Ramos (cell line): ENCODE measurements around the gene MSLN.
"Not testable (repeated sequence)": the region's sequence is repeated elsewhere in the genome, so short reads cannot be mapped to it uniquely, and the experiment has no call there.

Experiments
- in situ Hi-C: fragments of 300-500 bp; cut with MboI; formaldehyde crosslinking; loops from one replicate; pipeline ENCODE4 v1.14.3; 2022; ENCODE audit warnings: low sequenced_read_pairs; ENCODE audit not compliant: unreplicated experiment

The MSLN gene

DNA sequence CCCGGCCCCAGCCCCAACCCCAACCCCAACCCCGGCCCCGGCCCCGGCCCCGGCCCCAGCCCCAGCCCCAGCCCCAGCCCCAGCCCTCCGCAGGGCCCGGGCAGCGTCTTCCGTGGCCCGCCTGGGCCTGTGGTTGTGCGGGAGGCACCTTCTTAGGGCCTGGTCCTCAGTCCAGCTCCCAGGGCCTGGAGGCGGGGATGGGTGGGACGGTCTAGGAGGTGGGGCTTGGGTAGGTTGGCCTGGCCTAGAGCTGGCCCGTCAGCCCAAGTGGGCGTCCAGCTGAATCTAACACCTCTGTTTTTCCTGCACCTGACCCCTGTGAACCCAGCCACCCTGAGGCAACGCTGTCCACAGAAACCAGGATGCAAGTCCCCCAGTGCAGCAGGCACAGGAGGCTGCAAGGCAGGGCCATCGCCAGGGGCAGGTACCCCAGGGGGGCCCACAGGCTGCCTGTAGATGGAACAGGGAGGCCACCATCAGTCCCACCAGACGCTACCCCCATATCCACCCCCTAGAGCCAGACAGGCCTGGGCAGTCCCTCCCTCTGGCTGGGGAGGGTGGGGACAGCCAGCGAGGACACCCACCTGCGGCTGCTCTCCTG, 8.8 kb downstream of the MSLN start:
- in situ Hi-C loops: no loop called here

DNA sequence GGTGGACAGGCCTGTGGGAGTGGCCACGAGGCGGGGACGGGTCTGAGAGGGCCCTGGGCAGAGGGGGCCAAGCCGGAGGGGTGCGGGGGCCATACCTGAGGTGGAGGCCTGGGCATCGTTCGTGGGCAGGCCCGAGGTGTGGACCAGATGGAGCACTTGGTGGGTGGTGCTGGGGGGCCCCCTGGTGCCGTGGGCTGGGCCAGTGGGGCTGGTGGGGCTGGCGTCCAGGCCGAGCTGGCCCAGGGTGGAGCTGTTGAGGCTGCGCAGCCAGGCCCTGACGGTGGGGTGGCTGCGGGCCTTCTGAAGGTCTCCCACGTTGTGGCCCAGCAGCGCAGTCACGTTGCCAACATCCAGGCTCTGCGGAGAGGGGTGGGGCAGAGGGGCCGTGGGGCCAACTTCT, 9.4 kb downstream of the MSLN start:
- in situ Hi-C loops: no loop called here

DNA sequence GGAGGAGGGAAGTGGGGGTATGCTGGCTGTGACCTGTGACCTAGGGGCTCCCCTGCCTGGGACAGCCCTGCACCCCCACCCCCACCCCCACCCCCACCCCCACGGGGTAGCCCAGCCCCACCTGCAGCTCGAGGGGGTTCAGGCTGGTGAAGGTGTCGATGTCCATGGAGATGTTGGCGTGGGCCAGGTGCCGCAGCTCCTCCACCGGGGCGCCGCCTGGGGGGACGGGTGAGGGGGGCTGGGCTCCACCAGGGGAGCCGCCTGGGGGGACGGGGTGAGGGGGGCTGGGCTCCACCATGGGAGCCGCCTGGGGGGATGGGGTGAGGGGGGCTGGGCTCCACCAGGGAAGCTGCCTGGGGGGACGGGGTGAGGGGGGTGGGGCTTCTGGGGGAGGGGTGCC, 9.9 kb downstream of the MSLN start:
- in situ Hi-C loops: no loop called here

DNA sequence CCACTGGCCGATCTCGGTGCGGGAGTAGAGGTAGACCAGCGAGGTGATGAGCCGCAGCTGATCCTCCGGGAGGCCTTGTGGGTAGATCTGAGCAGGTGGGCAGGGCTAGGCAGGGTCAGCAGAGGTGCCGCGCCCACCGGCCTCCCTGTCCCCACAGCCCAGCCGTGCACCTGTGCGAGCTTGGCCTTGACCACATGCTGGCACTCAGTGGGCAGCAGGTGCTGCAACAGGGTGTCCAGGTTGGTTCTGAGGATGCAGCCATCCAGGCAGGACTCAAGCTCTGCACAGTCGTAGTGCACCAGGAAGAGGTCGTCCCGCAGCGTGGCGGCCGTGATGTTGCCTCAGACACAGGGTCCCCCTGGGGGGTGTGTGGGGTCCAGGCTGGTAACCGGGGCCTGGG, 12.4 kb downstream of the MSLN start:
- in situ Hi-C loops: no loop called here

DNA sequence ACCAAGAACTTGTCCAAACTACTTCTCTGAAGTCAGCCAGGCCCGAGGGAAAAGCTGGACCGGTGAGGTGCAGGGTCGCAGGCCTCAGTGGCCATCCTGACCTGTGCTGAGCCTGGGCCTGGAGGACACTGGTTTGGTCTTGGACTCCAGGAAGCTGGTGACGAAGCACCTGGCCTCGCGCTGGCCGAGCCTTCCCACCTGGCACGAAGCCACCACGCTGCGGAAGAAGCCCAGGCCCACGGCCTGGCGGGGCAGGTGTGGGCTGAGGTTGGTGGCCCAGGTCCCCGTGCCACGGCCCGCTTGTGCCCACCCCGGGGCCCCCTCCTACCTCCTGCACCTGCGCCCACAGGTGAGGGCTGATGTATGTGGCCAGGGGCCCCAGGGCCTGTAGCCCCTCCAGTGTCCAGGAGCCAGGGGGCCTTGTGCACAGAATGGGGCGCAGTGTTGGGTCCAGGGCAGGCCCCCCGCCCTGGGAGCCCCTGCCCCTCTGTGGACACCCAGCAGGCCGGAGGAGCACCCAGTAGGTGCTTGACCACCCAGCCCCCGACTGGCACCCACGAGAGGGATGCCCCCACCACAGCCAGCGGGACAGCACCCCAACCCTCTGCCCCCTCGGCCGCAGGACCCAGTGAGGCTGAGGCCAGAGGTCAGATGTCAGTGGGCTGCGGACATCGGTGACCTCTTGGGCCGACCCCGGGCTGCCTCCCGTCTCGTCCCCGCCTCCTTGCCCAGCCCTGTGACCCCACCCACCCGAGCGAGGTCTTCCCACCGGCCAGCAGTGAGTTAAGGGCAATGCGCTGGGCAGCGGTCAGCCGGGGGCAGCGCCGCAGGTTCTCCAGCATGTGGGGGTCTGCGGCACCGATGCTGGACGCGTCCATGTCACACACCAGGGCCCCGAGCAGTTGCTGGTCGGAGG, 13.8 kb downstream of the MSLN start:
- in situ Hi-C loops: no loop called here

DNA sequence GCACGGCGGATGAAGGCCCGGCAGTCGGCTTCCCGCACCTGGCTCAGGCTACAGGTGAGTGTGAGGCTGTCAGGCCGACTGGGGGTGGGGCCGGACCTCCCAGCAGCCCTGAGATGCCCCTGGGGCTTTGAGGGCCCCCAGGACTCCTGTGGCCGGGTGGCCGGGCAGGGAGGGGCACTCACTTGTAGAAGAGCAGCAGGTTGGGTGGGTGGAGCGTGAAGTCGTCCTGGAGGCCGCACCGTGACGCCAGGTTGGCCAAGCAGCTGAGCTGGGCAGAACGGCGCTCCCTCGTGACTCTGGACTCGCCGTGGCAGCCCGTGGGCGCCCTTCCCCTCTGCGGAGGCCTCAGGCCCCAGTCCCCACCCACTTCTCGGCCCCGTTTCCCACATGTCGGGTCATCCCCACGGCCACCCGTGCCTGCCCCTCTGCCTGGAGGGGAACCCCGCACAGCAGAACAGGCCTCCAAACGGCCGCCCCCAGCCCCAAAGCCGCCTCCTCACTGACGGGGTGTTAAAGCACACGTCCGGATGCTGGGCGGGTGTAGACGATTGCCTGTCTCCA, 14.8 kb downstream of the MSLN start:
- in situ Hi-C loops: no loop called here

DNA sequence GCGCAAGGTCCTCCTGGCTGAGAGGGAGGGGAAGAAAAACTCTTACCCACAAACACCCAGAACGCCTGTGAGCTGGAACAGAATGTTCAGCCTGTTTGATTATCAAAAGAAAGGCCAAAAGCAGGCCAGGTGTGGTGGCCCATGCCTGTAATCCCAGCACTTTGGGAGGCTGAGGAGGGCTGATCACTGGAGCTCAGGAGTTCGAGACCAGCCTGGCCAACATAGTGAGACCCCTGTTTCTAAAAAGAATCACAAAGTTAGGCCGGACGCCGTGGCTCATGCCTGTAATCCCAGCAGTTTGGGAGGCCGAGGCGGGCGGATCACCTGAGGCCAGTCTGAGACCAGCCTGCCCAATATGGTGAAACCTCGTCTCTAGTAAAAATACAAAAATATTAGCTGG, 15.8 kb downstream of the MSLN start:
- in situ Hi-C loops: not testable (repeated sequence)

DNA sequence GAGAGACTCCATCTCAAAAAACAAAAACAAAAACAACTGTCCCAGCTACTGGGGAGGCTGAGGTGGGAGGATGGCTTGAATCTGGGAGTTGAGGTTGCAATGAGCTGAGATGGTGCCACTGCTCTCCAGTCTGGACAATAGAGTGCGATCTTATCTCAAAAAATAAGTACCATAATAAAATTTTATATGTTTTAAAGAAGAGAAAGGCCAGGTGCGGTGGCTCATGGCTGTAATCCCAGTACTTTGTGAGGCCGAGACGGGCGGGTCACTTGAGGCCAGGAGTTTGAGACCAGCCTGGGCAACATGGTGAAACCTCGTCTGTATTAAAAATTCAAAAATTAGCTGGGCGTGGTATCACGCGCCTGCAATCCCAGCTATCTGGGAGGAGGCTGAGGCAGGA, 16.3 kb downstream of the MSLN start:
- in situ Hi-C loops: no loop called here

DNA sequence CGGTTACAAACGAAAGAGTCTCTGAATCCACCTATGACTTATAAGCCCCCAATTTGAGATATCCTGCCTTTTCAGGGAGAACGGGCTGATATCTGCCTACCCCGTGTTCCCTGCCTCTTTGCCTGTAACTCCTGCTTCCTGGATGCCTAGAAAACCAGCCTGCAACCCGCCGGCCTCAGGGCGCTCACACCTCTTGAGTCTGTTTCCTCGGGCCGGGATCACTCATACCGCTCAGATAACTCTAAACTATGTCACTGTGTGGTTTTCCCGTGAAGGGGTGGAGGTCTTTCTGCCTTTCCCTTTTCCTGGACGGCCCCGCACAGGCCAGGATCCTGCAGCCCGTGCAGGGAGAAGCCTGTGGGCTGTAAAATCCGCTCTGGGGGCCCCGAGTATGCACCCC, 17.3 kb downstream of the MSLN start:
- in situ Hi-C loops: no loop called here

DNA sequence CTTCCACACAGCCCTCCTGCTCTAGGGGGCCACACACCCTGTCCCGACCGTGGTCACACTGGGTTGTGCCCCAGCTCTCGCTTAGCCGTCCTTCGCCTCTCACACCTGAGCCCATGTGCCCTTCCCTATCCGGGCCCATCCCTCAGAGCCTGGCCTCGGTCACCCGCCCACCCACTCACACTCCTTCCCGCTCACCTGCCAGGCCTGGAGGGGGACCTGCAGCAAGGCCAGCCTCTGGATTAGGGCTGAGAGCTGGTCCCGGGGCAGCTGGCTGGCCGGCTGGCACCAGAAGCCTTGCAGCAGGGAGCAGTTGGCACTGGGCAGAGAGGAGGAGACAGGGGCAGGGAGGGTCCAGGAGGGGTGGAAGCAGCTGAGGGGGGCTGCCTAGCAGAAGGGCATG, 17.9 kb downstream of the MSLN start:
- in situ Hi-C loops: no loop called here

DNA sequence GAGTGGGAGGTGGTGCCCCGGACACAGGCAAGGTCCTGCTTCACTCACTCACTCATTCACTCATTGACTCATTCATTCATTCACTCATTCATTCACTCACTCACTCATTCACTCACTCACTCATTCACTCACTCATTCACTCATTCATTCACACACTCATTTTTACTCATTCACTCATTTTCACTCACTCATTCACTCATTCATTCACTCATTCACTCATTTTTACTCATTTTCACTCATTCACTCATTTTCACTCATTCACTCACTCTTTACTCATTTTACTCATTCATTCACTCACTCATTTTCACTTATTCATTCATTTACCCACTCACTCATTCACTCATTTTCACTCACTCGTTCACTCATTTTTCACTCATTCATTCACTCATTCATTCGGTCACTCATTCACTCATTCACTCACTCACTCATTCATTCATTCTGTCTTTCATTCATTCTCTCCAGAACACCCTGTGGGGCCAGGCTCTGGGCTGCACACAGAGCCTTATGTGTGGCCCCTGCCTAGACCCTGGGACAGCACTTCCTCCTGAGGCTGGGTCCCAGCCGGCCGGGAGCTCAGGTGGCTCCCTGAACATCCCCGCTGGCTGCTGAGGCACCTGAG, 18.5 kb downstream of the MSLN start:
- in situ Hi-C loops: no loop called here

DNA sequence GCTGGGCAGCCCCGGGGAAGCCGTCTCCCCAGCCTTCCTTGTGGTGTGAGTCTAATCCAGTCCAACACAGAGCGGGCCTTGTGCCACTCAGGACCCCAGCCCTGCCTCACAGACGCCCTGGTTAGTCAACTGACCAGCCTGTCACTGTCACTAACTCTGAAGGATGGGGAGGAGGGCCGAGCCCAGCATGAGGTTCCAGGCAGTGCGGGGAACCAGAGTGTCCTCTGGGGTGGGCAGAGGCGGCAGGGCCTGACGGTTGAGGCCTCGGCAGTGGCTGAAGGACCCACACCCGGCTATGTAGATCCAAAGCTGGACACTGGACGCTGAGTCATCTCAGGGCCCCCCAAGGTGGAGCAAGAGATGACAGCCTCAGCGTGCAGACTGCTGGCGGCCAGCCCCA, 19.0 kb downstream of the MSLN start:
- in situ Hi-C loops: no loop called here

DNA sequence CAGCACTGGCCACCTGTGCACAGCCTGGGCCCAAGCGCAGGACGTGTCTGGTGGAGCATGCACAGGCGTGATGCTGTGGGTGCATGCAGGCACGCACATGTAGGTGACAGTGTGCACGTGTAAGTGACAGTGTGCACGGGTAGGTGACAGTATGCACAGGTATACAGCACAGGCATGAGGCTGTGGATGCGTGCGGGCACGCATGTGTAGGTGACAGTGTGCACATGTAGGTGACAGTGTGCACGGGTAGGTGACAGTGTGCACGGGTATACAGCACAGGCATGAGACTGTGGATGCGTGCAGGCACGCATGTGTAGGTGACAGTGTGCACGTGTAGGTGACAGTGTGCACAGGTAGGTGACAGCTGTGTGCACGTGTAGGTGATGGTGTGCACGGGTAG, 19.8 kb downstream of the MSLN start:
- in situ Hi-C loops: no loop called here

DNA sequence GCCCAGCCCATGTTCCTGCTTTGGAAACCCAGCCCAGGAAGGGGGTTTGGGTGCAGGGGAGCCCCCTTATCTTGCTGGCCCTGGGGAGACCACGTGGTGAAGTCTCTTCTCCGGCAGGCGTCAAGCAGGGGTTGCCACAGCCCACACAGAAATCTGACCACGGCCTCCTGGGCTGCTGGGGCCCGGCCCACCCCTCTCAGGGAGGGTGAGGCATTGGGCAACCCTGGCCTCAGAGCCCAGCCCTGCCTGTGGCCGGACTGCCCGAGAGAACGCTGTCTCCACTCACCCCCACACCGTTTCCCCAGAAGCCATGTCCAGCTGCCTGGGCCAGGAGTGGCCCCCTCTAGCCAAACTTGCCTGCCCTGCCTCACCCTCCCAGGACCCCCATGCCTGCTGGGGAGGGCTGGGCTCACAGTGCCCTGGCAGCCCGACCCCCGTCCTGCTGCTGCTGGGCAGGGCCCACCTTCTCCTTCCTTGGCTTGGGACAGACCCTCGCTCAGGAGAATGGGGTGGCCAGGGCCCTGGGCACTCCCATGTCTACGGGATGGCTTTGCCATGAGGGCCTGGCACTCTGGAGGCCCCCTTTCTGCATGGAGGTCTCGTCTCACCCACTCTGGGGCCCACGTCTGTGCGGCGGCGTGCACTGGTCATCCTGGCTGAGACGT, 20.9 kb downstream of the MSLN start:
- in situ Hi-C loops: no loop called here

DNA sequence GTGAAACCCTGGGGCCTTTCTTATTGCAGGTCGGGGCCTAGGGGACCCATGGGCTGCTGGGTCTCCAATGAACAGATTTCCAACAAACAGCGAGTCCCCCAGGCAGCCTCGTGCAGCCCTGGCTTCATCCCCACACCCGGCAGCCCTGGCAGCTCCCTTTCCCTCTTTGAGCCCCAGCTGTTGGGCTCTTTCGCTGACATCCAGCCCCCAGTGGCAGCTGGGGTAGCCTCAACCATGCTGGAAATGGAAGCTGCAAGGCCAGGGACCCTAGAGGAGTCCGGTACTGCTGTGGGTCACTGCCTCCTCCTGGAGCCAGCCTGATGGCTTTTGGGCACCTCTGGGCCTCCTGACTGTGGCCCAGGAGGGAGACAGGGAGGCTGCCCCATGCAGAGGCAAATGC, 21.7 kb downstream of the MSLN start:
- in situ Hi-C loops: no loop called here

DNA sequence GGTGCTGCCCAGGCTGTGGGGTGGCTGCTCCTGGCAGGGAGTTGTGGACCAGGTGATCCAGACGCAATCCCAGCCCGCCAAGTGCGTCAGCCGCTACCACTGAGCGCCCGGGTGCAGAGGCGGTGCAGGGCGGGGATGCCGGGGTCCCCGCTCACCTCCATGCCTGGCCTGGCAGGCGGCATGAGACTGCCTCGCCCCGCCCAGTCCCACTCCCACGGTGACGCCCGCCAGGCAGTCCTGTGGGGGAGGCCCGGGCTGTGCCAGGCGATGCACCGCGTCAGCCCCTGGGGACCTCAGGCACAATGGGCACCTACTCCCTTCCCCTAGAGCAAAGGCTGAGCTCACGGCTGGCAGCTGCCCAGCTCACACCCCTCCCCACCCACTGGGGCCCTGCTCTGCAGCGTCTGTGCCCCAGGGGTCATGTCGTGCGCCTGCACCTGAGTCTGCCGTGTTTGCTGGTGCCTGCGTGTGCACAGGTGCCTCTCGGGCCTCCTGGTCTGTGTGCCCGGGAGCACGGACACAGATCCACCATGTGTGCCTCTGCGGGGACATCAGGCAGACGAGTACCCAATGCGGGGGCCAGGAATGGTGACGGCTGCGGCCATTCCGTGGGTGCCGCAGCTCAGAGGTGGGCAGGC, 22.4 kb downstream of the MSLN start:
- in situ Hi-C loops: no loop called here

DNA sequence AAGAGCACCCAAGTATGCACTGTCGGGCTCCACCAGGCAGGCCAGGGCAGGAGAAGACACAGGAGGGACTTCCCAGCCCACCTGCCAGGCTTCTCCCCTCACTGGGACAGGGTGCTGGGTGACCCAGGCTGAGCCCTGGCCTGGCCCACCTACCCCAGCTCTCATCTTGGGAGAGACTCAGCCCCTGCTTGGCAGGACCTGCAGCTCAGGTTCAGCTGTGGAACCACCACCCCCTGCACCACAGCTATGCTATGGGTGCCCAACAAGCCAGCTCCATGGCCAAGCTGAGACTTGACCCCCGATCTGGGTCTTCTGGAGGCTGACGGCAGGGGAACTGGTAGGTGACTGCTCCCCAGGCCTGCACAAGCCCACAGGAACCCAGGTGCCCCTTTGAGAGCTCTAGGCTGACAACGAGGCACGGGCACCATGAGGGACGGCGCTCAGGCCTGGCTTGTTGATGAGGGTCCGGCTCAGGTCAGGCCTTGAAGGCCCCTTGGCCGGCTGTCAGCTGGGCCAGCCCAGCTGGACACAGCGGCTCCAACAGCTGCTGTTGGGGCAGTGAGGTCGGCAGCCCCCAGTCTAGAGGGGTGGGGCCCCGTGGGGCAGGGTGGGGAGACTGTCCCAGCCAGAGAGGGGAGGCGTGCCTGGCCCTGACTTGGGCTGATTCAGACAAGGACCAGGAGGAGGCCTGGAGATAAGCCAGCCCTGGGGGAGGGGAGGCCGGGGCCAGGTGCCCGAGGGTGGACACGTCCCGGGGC, 23.0 kb downstream of the MSLN start:
- in situ Hi-C loops: no loop called here

DNA sequence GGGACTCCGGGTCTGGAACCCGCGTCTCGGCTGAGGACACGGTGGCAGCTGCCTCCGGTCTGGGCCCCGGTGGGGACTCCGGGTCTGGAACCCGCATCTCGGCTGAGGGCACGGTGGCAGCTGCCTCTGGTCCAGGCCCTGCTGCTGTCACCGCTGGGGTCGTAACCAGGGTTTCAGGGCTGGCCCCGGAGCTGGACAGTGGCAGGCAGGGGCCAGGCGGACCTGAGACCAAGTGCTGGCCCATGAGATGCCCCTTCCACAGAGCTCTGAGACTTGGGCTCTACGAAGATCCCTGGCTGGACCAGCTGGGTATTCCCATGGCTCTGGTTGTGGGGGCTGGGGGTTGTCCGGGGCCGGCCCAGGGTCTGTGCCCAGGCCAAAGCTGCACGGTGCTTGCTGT, 23.9 kb downstream of the MSLN start:
- in situ Hi-C loops: no loop called here
